Right atrium auricular region (tissue), 2 donors: ENCODE data around the gene NEDD4L. TPM values are rescaled to one million over a fixed set of nuclear protein-coding genes. Genes with fewer than 3 reads are reported as not detected.

ENCODE experiments used
- DNase-seq: peaks from one replicate; pipeline ENCODE4 v3.0.0-alpha.2; 2019; ENCODE audit warnings: low spot score
- H3K27ac ChIP-seq, 2 donors: fragments of 200-600 bp; sonication (generic); 1 replicate in 1 of 2; 2 replicates in 1 of 2; pipeline ENCODE4 v1.5.1; 2016 to 2019
- H3K27me3 ChIP-seq, 2 donors: fragments of 200-600 bp; sonication (generic); one replicate each; pipeline versions ENCODE4 v1.5.1 to v1.6.0; 2017 to 2019
- H3K36me3 ChIP-seq: fragments of 200-600 bp; sonication (generic); one replicate; pipeline ENCODE4 v1.5.1; 2016
- H3K4me1 ChIP-seq, 2 donors: fragments of 200-600 bp; sonication (generic); one replicate each; pipeline versions ENCODE4 v1.5.1 to v1.6.0; 2017 to 2019
- H3K4me3 ChIP-seq, 2 donors: fragments of 200-600 bp; sonication (generic); 1 replicate in 1 of 2; 2 replicates in 1 of 2; pipeline ENCODE4 v1.5.1; 2017 to 2019; ENCODE audit warnings: mild to moderate bottlenecking in 1 of 2, moderate library complexity in 1 of 2
- H3K9me3 ChIP-seq, 2 donors: fragments of 200-600 bp; sonication (generic); one replicate each; pipeline ENCODE4 v1.5.1; 2019
- CTCF ChIP-seq, 2 donors: fragments of 200-600 bp; sonication (generic); IDR thresholded peaks; one replicate each; pipeline ENCODE4 v1.5.1; 2019; ENCODE audit warnings: antibody characterized with exemption in 2 of 2
- total RNA-seq, 2 donors: library from RNA; depleted of rRNA; stranded (reverse); fragments of >200 nt; gene quantifications; one replicate each; pipeline ENCODE4 v1.1.0, GENCODE V29; 2016

Gene NEDD4L
- total RNA-seq, 2 donors from 2014 or later = 45.0 to 68.0 TPM

GRCh38 chr18:58242968-58243367 is 198.9 kb downstream of the NEDD4L start:
- no peak for DNase-seq
- Histone ChIP-seq H3K4me3 (no peak overlapping the region), H3K4me1 (peaks cover 0 to 21% of the 10 kb centered on the region in 2 donors)

DNA sequence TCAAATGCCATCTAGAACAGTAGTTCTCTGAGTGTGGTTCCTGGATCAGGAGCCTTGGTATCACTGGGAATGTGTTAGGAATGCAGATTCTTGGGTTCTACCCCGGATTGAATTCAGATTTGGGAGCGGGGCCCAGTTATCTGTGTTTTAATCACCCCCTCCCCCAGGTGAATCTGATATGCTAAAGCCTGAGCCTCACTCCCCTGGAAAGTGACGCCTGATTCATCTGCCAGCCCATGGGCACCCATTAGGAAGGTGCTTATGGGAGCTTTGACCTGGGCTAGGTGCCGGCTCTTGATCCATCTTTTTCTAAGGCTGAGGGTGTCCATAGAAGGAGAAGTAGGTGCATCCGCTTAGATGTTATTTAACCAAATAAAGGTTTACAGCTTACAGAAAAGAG is 199.4 kb downstream of the NEDD4L start:
- Histone ChIP-seq H3K27ac (no peak overlapping the region), H3K36me3 (no peaks in the 10 kb centered on the region)
- no peak for DNase-seq

More at GRCh38 chr18:58242968-58243367, 198.9 kb downstream of the NEDD4L start:
- H3K9me3 ChIP-seq = no peaks in the 10 kb centered on the region
- no peak for TF ChIP-seq CTCF (IDR thresholded peaks at IDR 0.05)
- H3K36me3 ChIP-seq = no peaks in the 10 kb centered on the region
- H3K27me3 ChIP-seq = no peaks in the 10 kb centered on the region
- H3K27ac ChIP-seq = no peak overlapping the region

GRCh38 chr18:58247363-58247834 is 203.4 kb downstream of the NEDD4L start:
- Histone ChIP-seq H3K4me1 (peaks cover 0 to 9% of the 10 kb centered on the region in 2 donors), H3K27ac (peak overlapping the region; percentile 68 to 78)
- DNase-seq = no peak

More for the DNA sequence above, 199.4 kb downstream of the NEDD4L start:
- peaks cover 0 to 21% of the 10 kb centered on the region in 2 donors for H3K4me1 ChIP-seq
- no peak overlapping the region for H3K4me3 ChIP-seq
- TF ChIP-seq CTCF (IDR thresholded peaks at IDR 0.05) = no peak
- no peaks in the 10 kb centered on the region for H3K27me3 ChIP-seq
- H3K9me3 ChIP-seq = no peaks in the 10 kb centered on the region

GRCh38 chr18:58249712-58250111 is 205.7 kb downstream of the NEDD4L start:
- TF ChIP-seq CTCF (IDR thresholded peaks at IDR 0.05) = no peak
- H3K4me3 ChIP-seq = no peak overlapping the region
- no peak overlapping the region for H3K27ac ChIP-seq
- H3K27me3 ChIP-seq = no peaks in the 10 kb centered on the region
- DNase-seq = no peak
- H3K4me1 ChIP-seq = peaks cover 0 to 9% of the 10 kb centered on the region in 2 donors
- H3K36me3 ChIP-seq = no peaks in the 10 kb centered on the region
- no peaks in the 10 kb centered on the region for H3K9me3 ChIP-seq

More at GRCh38 chr18:58247363-58247834, 203.4 kb downstream of the NEDD4L start:
- no peak for TF ChIP-seq CTCF (IDR thresholded peaks at IDR 0.05)
- Histone ChIP-seq H3K4me3 (peak overlapping the region in 1 of 2 donors; percentile 33), H3K27me3 (no peaks in the 10 kb centered on the region), H3K36me3 (no peaks in the 10 kb centered on the region), H3K9me3 (no peaks in the 10 kb centered on the region)

GRCh38 chr18:58251416-58251815 is 207.4 kb downstream of the NEDD4L start:
- DNase-seq = no peak
- Histone ChIP-seq H3K27me3 (no peaks in the 10 kb centered on the region), H3K9me3 (no peaks in the 10 kb centered on the region), H3K4me3 (no peak overlapping the region), H3K36me3 (no peaks in the 10 kb centered on the region), H3K4me1 (peaks cover 0 to 9% of the 10 kb centered on the region in 2 donors), H3K27ac (no peak overlapping the region)
- TF ChIP-seq CTCF (IDR thresholded peaks at IDR 0.05) = no peak

DNA sequence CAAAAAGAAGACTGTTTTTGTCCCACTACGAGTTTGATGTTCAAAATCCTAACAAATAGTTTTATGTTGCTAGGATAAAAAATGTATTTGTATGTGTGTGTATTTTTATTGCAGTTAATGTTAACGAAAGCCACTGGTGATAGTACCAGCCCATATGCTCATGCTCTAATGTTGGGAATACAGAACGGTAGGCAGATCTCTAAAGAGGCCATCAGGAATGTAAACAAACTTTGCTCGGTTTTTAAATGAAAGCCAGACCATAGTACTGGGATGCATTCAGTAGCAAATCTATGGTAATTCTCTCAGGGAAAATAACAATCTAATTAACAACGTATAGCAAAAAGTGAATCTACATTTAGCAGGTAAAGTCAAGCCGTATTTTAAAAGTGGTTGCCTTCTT is 208.1 kb downstream of the NEDD4L start:
- Histone ChIP-seq H3K4me3 (no peak overlapping the region), H3K27ac (no peak overlapping the region), H3K4me1 (peaks cover 0 to 4% of the 10 kb centered on the region in 2 donors), H3K36me3 (no peaks in the 10 kb centered on the region), H3K9me3 (no peaks in the 10 kb centered on the region), H3K27me3 (no peaks in the 10 kb centered on the region)
- no peak for DNase-seq
- no peak for TF ChIP-seq CTCF (IDR thresholded peaks at IDR 0.05)
